ENCODE data around the gene NPL.

The NPL gene

DNA sequence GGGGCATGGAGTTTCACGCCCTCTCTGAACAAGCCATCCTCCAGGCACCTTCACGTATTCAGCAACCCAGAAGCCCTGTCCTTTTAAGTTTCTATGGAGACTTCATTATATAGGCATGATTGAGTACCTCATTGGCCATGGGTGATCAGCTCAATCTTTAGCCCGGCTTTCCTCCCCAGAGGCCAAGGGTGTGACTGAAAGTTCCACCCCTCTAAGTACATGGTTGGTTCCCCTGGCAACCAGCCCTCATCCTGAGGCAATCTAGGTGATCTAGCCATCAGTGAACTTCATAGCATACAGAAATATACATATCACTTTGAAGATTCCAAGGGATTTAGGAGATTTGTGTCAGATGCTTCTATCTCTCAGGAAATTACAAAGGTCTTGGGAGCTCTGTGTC lies 28.2 kb downstream of the NPL start:
- no peaks in the 10 kb centered on the region for H3K27me3 ChIP-seq (ENCODE audit: control insufficient read depth, insufficient read depth, low read length, poor library complexity, severe bottlenecking)
- H3K4me1 ChIP-seq (ENCODE audit: control insufficient read depth, insufficient read depth, low read length): no peaks in the 10 kb centered on the region
- no peaks in the 10 kb centered on the region for H3K36me3 ChIP-seq (ENCODE audit: control insufficient read depth, insufficient read depth, low read length)
- no peaks in the 10 kb centered on the region for H3K9me3 ChIP-seq (ENCODE audit: control insufficient read depth, low read length)
- no peak overlapping the region for H3K27ac ChIP-seq (ENCODE audit: insufficient read depth, low read depth, low read length, poor library complexity, severe bottlenecking)
- H3K4me3 ChIP-seq (ENCODE audit: insufficient read depth, low read depth, low read length): no peak overlapping the region
- WGBS, 2 experiments: 81 to 88% methylated on average over 3 of the region's 3 CpGs

DNA sequence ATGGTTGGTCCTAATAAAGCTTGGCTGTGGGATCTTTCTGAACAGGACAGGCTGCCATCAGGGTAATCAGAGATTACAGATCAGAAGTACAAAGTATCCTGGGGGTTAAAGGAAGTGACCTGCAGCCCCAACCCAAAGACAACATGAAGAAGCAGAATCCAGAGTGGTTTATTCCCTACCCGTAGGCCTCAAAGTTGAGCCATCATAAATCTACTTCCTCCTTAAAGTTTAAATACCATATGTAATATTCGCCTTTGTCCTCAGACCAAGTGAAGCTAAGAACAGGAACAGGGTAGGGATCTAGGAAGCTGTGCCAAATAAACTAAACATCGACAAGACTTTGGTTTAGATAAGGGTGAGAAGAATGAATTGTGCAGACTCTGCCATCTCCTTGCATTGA lies 33.6 kb downstream of the NPL start:
- no peaks in the 10 kb centered on the region for H3K4me1 ChIP-seq (ENCODE audit: control insufficient read depth, insufficient read depth, low read length)
- H3K4me3 ChIP-seq (ENCODE audit: insufficient read depth, low read depth, low read length): no peak overlapping the region
- H3K9me3 ChIP-seq (ENCODE audit: control insufficient read depth, low read length): no peaks in the 10 kb centered on the region
- H3K36me3 ChIP-seq (ENCODE audit: control insufficient read depth, insufficient read depth, low read length): no peaks in the 10 kb centered on the region
- no peaks in the 10 kb centered on the region for H3K27me3 ChIP-seq (ENCODE audit: control insufficient read depth, insufficient read depth, low read length, poor library complexity, severe bottlenecking)
- WGBS, 2 experiments: 94 to 98% methylated on average over 3 of the region's 3 CpGs
- no peak overlapping the region for H3K27ac ChIP-seq (ENCODE audit: insufficient read depth, low read depth, low read length, poor library complexity, severe bottlenecking)

DNA sequence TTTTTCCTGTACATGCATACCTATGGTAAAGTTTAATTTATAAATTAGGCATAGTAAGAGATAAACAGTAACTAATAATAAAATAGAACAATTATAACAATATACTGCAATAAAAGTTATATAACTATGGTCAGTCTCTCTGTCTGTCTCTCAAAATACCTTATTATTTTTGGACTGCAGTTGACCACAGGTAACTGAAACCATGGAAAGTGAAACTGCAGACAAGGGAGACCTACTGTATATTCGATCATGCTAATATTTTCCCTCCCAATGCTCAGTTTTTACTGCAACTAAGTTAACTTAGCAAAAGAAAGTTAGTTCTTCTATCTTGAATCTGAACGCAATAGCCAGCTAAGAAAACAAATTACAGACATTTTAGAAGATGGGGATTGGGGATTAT lies 37.3 kb downstream of the NPL start:
- Histone ChIP-seq H3K9me3 (ENCODE audit: control insufficient read depth, low read length) (no peaks in the 10 kb centered on the region), H3K4me1 (ENCODE audit: control insufficient read depth, insufficient read depth, low read length) (peaks cover 8% of the 10 kb centered on the region), H3K27me3 (ENCODE audit: control insufficient read depth, insufficient read depth, low read length, poor library complexity, severe bottlenecking) (no peaks in the 10 kb centered on the region), H3K27ac (ENCODE audit: insufficient read depth, low read depth, low read length, poor library complexity, severe bottlenecking) (no peak overlapping the region), H3K4me3 (ENCODE audit: insufficient read depth, low read depth, low read length) (no peak overlapping the region), H3K36me3 (ENCODE audit: control insufficient read depth, insufficient read depth, low read length) (no peaks in the 10 kb centered on the region)
- 94 to 98% methylated on average over 1 to 2 of the region's 2 CpGs for WGBS, 2 experiments

DNA sequence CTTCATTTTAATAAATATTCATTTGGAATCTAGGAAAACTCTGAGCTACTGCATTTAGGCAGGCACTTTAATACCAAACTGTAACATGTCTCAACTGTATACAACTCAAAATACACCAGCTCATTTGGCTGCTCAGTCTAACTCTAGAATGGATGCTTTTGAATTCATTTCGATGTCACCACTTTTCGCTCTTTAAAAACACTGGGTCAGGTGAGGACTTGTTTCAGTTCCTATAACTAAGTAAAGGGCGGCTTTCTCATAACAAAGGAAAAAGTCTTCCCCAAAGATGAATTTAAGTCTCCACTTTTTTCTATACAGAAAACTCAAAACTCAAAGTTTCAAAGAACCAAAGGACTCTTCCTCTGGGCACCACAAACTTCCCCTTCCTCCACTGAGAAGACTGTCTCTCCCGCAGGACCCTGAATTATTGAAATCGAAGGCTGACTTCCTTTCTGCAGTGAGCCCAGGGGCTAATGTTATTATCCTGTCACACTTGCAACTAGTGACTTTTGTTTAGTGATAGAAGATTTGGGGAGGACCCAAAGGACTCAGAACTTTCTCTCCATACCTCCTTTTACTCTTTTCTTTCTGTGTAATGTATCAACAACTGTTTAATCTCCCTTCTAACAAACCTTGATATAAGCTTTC lies 39.8 kb downstream of the NPL start:
- H3K9me3 ChIP-seq (ENCODE audit: control insufficient read depth, low read length): no peaks in the 10 kb centered on the region
- H3K4me3 ChIP-seq (ENCODE audit: insufficient read depth, low read depth, low read length): no peak overlapping the region
- H3K27ac ChIP-seq (ENCODE audit: insufficient read depth, low read depth, low read length, poor library complexity, severe bottlenecking): no peak overlapping the region
- WGBS, 2 experiments: 85 to 88% methylated on average over 5 of the region's 5 CpGs
- H3K27me3 ChIP-seq (ENCODE audit: control insufficient read depth, insufficient read depth, low read length, poor library complexity, severe bottlenecking): no peaks in the 10 kb centered on the region
- H3K4me1 ChIP-seq (ENCODE audit: control insufficient read depth, insufficient read depth, low read length): peaks cover 8% of the 10 kb centered on the region
- H3K36me3 ChIP-seq (ENCODE audit: control insufficient read depth, insufficient read depth, low read length): no peaks in the 10 kb centered on the region

DNA sequence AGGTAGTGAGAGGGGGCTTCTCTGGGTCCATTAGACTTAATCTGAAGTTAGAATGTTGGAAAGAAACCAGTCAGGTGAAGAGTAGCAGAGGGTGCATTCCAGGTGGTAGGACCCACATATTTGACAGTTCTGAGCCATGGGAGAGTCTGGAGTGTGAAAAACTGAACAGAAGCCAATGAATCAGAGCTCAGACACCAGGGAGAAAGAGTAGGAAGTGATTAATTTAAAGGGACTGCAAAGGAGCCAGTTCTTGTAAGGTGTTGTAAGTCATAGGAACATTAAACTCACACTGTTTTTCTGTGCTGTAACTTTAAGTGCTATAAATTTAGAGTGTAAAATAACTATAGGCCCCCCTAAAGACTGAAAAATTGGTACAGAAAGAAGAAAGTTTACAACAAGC lies 43.7 kb downstream of the NPL start:
- H3K4me1 ChIP-seq (ENCODE audit: control insufficient read depth, insufficient read depth, low read length): peaks cover 8% of the 10 kb centered on the region
- no peak overlapping the region for H3K27ac ChIP-seq (ENCODE audit: insufficient read depth, low read depth, low read length, poor library complexity, severe bottlenecking)
- H3K4me3 ChIP-seq (ENCODE audit: insufficient read depth, low read depth, low read length): no peak overlapping the region
- H3K27me3 ChIP-seq (ENCODE audit: control insufficient read depth, insufficient read depth, low read length, poor library complexity, severe bottlenecking): no peaks in the 10 kb centered on the region
- H3K36me3 ChIP-seq (ENCODE audit: control insufficient read depth, insufficient read depth, low read length): no peaks in the 10 kb centered on the region
- no peaks in the 10 kb centered on the region for H3K9me3 ChIP-seq (ENCODE audit: control insufficient read depth, low read length)

DNA sequence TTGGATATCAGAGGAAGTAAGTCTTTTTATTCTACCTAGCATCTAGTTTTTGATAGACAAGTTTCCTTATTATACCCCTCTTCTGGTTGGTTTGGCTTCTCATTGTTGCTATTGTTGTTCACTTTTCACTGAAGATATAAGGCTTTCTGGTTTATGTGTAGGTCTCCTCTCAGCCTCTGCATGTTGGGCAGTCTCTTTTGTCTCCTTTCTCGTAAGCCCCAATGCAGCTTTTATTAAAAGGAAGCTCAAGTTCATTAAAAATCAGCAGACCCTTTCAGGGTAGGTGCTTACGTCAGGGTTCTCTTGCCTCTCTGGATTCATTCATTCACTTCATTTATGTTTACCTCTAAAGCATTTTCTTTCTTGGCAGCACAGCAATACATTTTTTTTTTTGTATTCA lies 44.8 kb downstream of the NPL start:
- no peak overlapping the region for H3K27ac ChIP-seq (ENCODE audit: insufficient read depth, low read depth, low read length, poor library complexity, severe bottlenecking)
- 78 to 85% methylated on average over 2 of the region's 2 CpGs for WGBS, 2 experiments
- peaks cover under 1% of the 10 kb centered on the region for H3K4me1 ChIP-seq (ENCODE audit: control insufficient read depth, insufficient read depth, low read length)
- H3K36me3 ChIP-seq (ENCODE audit: control insufficient read depth, insufficient read depth, low read length): no peaks in the 10 kb centered on the region
- no peaks in the 10 kb centered on the region for H3K27me3 ChIP-seq (ENCODE audit: control insufficient read depth, insufficient read depth, low read length, poor library complexity, severe bottlenecking)
- H3K9me3 ChIP-seq (ENCODE audit: control insufficient read depth, low read length): no peaks in the 10 kb centered on the region
- H3K4me3 ChIP-seq (ENCODE audit: insufficient read depth, low read depth, low read length): no peak overlapping the region

DNA sequence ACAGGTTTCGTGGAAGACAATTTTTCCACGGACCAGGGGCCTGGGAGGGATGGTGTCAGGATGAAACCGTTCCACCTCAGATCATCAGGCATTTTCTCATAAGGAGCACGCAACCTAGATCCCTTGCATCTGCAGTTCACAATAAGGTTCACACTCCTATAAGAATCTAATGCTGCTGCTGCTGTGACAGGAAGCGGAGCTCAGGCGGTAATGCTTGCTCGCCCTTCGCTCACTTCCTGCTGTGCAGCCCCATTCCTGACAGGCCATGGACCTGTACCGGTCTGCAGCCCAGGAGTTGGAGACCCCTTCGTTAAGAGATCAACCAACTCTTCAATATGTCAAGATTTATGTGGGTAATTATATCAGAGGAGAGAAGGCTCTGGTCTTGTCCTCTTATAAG lies 46.2 kb downstream of the NPL start:
- H3K36me3 ChIP-seq (ENCODE audit: control insufficient read depth, insufficient read depth, low read length): no peaks in the 10 kb centered on the region
- H3K27ac ChIP-seq (ENCODE audit: insufficient read depth, low read depth, low read length, poor library complexity, severe bottlenecking): no peak overlapping the region
- H3K27me3 ChIP-seq (ENCODE audit: control insufficient read depth, insufficient read depth, low read length, poor library complexity, severe bottlenecking): no peaks in the 10 kb centered on the region
- whole genome bisulfite sequencing, 2 experiments: 85 to 89% methylated on average over 10 of the region's 10 CpGs
- no peaks in the 10 kb centered on the region for H3K9me3 ChIP-seq (ENCODE audit: control insufficient read depth, low read length)
- H3K4me3 ChIP-seq (ENCODE audit: insufficient read depth, low read depth, low read length): no peak overlapping the region
- H3K4me1 ChIP-seq (ENCODE audit: control insufficient read depth, insufficient read depth, low read length): no peaks in the 10 kb centered on the region

DNA sequence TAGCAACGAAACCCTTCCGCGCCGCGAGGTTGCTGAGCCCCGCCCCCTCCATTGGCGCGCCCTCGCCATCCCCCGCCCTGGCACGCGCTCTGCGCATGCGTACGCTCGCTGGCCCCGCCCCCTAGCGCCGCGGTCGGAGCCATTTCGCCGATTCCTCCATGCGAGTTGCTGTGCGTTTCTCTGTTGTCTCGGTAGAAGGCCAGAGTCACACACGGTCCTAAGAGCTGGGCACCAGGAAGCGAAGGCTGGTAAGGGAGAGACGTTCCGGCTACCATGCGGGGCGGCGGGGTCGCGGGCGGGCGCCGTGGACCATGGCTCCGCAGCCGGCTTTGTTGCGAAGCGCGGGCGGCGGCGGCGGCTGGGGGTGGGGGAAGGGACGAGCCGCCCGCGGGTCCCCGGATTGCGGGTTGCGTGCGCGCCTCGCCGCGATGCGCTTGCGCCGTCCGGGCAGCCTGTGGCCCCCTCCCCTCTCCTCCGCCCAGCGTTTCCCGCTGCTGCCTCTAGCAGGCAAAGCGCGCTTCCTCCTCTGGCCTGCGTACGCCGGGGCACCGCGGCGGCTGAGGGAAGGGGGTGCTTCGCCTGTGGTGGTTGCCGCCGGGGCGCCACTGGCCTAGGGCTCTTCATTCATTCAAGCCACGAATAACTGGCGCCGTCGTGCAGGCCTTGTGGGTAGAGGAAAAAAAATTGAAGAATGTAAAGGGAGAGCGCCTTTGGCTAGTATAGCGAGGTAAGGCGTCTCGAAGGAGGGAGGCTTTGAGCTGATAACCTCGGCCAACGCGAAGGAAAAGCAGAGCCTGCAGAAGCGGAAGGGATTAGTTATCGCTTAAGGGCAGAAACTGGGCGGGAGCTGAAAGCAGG lies 49.9 kb downstream of the NPL start, which contains the start of gene DHX9:
TSS of gene DHX9 (plus strand) at position 139 of the 858 bp plus-strand sequence. CDS start 3,220 bp downstream, outside the sequence.
- Histone ChIP-seq H3K36me3 (ENCODE audit: control insufficient read depth, insufficient read depth, low read length) (peaks cover 6% of the 10 kb centered on the region), H3K4me1 (ENCODE audit: control insufficient read depth, insufficient read depth, low read length) (peaks cover 10% of the 10 kb centered on the region), H3K27me3 (ENCODE audit: control insufficient read depth, insufficient read depth, low read length, poor library complexity, severe bottlenecking) (no peaks in the 10 kb centered on the region), H3K9me3 (ENCODE audit: control insufficient read depth, low read length) (no peaks in the 10 kb centered on the region), H3K27ac (ENCODE audit: insufficient read depth, low read depth, low read length, poor library complexity, severe bottlenecking) (peak within 1 kb of the TSS; percentile 99), H3K4me3 (ENCODE audit: insufficient read depth, low read depth, low read length) (peak within 1 kb of the TSS; percentile 57)
- WGBS, 2 experiments: 0% methylated on average over 92 of the region's 92 CpGs

DNA sequence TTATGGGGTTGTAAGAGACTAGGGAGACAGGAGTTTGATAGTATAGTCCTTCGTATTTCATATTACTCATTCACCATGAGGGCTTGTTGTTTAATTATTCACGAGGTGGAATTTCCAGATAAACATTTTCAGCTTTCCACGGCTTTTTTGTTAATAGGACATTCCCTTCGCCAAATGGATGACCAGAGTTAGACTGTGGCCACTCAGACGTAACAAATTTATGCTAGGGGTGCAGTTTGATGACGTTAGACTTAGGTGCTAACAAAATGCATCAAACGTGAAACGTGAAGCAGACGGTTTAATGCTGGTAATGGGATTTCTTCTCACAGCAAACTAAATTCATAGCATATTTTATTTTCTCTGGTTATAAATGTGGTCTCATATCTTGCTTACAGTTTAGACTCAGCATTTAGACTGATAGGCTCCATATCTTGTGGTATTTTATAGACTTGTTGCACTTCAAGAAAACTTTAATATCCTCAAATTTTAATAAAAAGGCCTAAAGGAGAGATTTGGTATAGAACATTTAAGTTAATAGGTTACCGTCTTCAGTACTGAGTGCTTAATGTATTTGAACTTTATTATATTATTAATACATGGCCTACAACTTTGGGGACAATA lies 51.9 kb downstream of the NPL start:
- Histone ChIP-seq H3K4me3 (ENCODE audit: insufficient read depth, low read depth, low read length) (peak overlapping the region; percentile 57), H3K27me3 (ENCODE audit: control insufficient read depth, insufficient read depth, low read length, poor library complexity, severe bottlenecking) (no peaks in the 10 kb centered on the region), H3K4me1 (ENCODE audit: control insufficient read depth, insufficient read depth, low read length) (peaks cover 10% of the 10 kb centered on the region), H3K9me3 (ENCODE audit: control insufficient read depth, low read length) (no peaks in the 10 kb centered on the region), H3K27ac (ENCODE audit: insufficient read depth, low read depth, low read length, poor library complexity, severe bottlenecking) (no peak overlapping the region), H3K36me3 (ENCODE audit: control insufficient read depth, insufficient read depth, low read length) (peaks cover 18% of the 10 kb centered on the region)
- WGBS, 2 experiments: 32 to 35% methylated on average over 8 to 10 of the region's 10 CpGs

DNA sequence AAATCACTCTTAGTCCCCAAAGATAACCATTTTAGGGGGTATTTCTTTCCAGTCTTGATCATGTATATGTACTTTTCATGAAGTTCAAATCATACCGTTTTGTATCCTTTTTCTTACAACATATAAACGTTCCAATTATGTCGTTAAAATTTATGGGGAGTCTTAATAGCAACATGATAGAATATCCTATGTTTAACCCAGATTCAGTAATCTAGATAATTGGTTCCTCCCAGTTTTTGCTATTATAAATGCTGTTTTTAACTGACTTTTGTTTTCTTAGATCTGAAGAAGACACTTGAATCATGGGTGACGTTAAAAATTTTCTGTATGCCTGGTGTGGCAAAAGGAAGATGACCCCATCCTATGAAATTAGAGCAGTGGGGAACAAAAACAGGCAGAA lies 52.7 kb downstream of the NPL start:
- WGBS, 2 experiments: 90 to 94% methylated on average over 2 to 4 of the region's 4 CpGs
- H3K27ac ChIP-seq (ENCODE audit: insufficient read depth, low read depth, low read length, poor library complexity, severe bottlenecking): no peak overlapping the region

More for the DNA sequence above, 52.7 kb downstream of the NPL start:
- Histone ChIP-seq H3K36me3 (ENCODE audit: control insufficient read depth, insufficient read depth, low read length) (peaks cover 20% of the 10 kb centered on the region), H3K4me3 (ENCODE audit: insufficient read depth, low read depth, low read length) (no peak overlapping the region), H3K9me3 (ENCODE audit: control insufficient read depth, low read length) (no peaks in the 10 kb centered on the region), H3K27me3 (ENCODE audit: control insufficient read depth, insufficient read depth, low read length, poor library complexity, severe bottlenecking) (no peaks in the 10 kb centered on the region), H3K4me1 (ENCODE audit: control insufficient read depth, insufficient read depth, low read length) (peaks cover 10% of the 10 kb centered on the region)
